Calu3 (cell line): ENCODE results near the gene PCSK6. TPM values are rescaled to one million over a fixed set of nuclear protein-coding genes. Genes with fewer than 3 reads are reported as not detected.

Experiments
- BruUV-seq: library from RNA; stranded (reverse); fragments of 400-500 nt; replicated peaks from 2 replicates; lab custom pipeline; 2021; lab: Mats Ljungman, UMichigan
- CTCF ChIA-PET: fragments of 300-600 bp; sonication (Branson Sonifier 250); formaldehyde crosslinking; loops from one replicate; lab custom pipeline; 2022; ENCODE audit warnings: antibody characterized with exemption; lab: Charles Lee
- DNase-seq: peaks from one replicate; pipeline ENCODE4 v3.0.0; 2022
- H3K27ac Mint-ChIP-seq: one replicate; pipeline ENCODE4 v1.8.0; 2022; ENCODE audit warnings: mixed read lengths; ENCODE audit not compliant: unreplicated experiment
- H3K27me3 Mint-ChIP-seq: one replicate; pipeline ENCODE4 v1.8.0; 2022; ENCODE audit warnings: mixed read lengths; ENCODE audit not compliant: unreplicated experiment
- H3K36me3 Mint-ChIP-seq: one replicate; pipeline ENCODE4 v1.8.0; 2022; ENCODE audit warnings: mild to moderate bottlenecking, moderate library complexity, mixed read lengths; ENCODE audit not compliant: insufficient read depth, unreplicated experiment
- H3K4me1 Mint-ChIP-seq: one replicate; pipeline ENCODE4 v1.8.0; 2022; ENCODE audit warnings: mild to moderate bottlenecking, low read depth, mixed read lengths; ENCODE audit not compliant: unreplicated experiment
- H3K4me3 Mint-ChIP-seq: one replicate; pipeline ENCODE4 v1.8.0; 2022; ENCODE audit warnings: mild to moderate bottlenecking, low read depth, moderate library complexity, mixed read lengths; ENCODE audit not compliant: unreplicated experiment
- H3K9me3 Mint-ChIP-seq: one replicate; pipeline ENCODE4 v1.8.0; 2022; ENCODE audit warnings: low read depth, mixed read lengths; ENCODE audit not compliant: unreplicated experiment
- intact Hi-C: fragments of 100-400 bp; cut with micrococcal nuclease; formaldehyde crosslinking; loops from one replicate; pipeline ENCODE4 v1.10.0; 2022; ENCODE audit not compliant: unreplicated experiment
- total RNA-seq: library from RNA; stranded (reverse); gene quantifications from 2 replicates; pipeline ENCODE4 v1.2.3, GENCODE V29; 2022
- TF ChIP-seq, protein P1 (sequence below): fragments of 200-600 bp; IDR thresholded peaks from one replicate; pipeline ENCODE4 v1.8.0; 2022; ENCODE audit warnings: antibody characterized with exemption; ENCODE audit not compliant: unreplicated experiment

Gene PCSK6
- total RNA-seq, 1 experiment from 2014 or later, result 5.1 TPM

DNA sequence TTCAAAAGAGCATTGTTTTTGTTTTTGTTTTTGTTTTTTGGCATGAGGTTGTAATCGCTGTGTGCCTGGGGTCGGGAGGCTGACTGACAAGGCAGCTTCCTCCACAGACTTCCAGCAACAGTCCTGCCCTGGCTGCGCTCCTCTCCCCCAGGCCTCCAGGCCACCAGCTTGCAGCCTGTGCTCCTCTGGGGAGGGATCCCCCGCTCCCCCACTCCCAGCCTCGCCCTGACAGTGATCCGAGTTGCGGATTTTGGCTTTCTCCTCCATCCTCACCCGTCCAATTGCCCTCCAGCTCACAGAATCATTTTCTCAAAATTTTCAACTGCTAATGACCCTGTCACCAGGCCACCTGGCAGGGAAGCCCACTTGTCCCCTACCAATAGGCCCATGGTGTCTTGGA lies 36.5 kb upstream of the PCSK6 start:
- Mint-ChIP-seq H3K9me3 (no peaks in the 10 kb centered on the region), H3K4me1 (peaks cover 28% of the 10 kb centered on the region), H3K27me3 (peaks cover 37% of the 10 kb centered on the region), H3K4me3 (no peak overlapping the region), H3K36me3 (no peaks in the 10 kb centered on the region), H3K27ac (no peak overlapping the region)
- no peak for DNase-seq
- no TSS peak for BruUV-seq
- TF ChIP-seq, protein P1, sequence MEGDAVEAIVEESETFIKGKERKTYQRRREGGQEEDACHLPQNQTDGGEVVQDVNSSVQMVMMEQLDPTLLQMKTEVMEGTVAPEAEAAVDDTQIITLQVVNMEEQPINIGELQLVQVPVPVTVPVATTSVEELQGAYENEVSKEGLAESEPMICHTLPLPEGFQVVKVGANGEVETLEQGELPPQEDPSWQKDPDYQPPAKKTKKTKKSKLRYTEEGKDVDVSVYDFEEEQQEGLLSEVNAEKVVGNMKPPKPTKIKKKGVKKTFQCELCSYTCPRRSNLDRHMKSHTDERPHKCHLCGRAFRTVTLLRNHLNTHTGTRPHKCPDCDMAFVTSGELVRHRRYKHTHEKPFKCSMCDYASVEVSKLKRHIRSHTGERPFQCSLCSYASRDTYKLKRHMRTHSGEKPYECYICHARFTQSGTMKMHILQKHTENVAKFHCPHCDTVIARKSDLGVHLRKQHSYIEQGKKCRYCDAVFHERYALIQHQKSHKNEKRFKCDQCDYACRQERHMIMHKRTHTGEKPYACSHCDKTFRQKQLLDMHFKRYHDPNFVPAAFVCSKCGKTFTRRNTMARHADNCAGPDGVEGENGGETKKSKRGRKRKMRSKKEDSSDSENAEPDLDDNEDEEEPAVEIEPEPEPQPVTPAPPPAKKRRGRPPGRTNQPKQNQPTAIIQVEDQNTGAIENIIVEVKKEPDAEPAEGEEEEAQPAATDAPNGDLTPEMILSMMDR, result no peak
- CTCF ChIA-PET, result no interaction called here
- intact Hi-C loops, result no loop called here

DNA sequence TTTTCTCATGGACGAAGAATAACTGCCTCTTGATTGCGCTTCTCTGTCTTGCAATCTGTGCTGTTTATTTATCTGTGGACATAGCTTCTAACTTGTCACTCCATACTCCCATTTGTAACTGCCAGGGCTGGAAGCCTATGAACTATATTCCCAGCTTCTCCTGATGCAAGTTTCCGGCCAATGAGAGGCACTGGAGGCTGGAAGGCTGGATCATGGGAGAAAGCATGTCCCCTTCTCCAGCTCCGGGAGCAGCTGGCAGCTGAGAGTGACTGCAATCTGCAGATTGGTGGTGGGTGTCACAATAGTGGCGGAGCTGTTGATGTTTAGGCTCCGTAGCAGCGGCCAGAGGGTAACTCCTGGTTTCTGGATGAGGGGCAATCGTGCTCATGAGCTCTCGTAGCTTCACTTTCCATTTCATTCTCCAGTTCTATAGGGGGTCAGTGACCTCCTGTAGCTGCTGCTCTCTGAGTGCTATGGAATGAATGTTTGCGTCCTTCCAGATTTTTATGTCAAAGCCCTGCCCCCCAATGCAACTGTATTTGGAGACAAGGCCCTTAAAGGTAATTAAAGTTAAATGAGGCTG lies 35.7 kb upstream of the PCSK6 start:
- intact Hi-C loops, result no loop called here
- H3K4me3 Mint-ChIP-seq, result no peak overlapping the region
- no TSS peak for BruUV-seq
- TF ChIP-seq, protein P1, result no peak
- no peaks in the 10 kb centered on the region for H3K9me3 Mint-ChIP-seq
- no peak overlapping the region for H3K27ac Mint-ChIP-seq
- H3K4me1 Mint-ChIP-seq, result peaks cover 28% of the 10 kb centered on the region
- H3K36me3 Mint-ChIP-seq, result no peaks in the 10 kb centered on the region
- H3K27me3 Mint-ChIP-seq, result peaks cover 42% of the 10 kb centered on the region
- DNase-seq, result no peak
- CTCF ChIA-PET, result no interaction called here

DNA sequence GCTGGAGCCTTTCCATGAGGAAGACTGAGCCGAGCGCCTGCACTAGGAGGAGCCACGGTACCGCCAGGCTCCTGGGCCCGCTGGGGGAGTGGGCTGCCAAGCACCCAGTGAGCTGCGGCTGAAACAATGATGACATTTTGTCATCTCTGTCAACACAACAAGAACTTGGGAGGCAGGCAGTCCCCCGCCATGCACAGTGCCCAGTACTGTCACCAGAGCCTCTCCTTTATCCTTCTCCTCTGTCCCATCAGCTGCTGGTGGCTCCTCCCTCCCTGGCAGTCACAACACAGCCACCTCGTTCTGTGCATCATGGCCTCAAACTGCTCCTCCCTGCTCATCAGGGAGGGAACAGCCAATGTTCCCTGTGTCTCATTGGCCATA lies 34.0 kb upstream of the PCSK6 start:
- Mint-ChIP-seq H3K27ac (no peak overlapping the region), H3K4me3 (no peak overlapping the region), H3K9me3 (peaks cover 6% of the 10 kb centered on the region), H3K36me3 (no peaks in the 10 kb centered on the region), H3K4me1 (peaks cover 18% of the 10 kb centered on the region), H3K27me3 (peaks cover 54% of the 10 kb centered on the region)
- intact Hi-C loops, result no loop called here
- CTCF ChIA-PET, result no interaction called here
- no peak for DNase-seq
- TF ChIP-seq, protein P1, result no peak
- no TSS peak for BruUV-seq

DNA sequence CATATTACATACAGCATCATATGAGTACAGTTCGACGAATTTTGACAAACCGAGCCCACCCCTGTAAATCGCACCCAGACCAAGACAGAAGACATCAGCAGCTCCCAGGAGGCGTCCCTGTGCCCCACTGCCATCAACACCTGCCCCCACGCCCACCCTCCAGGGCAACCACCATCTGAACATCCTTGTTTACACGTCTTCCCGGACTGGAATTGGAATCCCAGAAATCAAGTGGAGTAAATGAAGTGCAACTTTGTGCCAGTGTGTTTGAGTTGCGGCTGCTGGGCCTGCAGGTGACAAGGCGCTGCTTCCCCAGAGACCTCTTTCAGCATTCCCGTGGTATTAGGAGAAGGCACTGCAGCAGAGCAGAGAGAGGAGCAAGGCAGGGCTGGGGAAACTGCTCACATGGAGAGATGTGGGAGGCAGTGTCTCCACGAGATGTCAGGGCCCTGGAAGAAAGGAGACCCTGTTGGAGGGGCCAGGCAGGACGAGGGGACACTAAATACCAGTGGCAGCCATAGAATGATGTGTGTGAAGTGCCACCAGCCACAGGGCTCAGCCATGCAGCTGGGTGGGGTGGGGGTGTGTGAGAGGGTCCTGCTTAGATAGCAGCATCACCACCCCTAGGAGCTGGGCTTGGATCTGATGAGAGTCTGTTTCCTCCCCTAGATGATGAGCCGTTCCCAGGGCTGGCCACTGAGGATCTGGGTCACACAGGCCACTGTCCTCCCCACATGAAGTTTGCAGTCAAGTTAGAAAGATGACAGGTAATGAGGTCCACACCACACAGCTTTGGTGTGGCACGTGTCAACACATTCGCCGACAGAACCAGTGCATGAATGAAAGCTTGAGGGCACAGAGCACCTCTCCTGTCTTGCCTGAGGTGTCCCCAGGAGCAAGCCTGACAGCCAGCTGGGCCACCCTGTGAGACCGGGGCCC lies 33.4 kb upstream of the PCSK6 start:
- BruUV-seq, result no TSS peak
- Mint-ChIP-seq H3K27ac (no peak overlapping the region), H3K4me3 (no peak overlapping the region), H3K36me3 (no peaks in the 10 kb centered on the region), H3K9me3 (peaks cover 11% of the 10 kb centered on the region), H3K4me1 (peaks cover 12% of the 10 kb centered on the region), H3K27me3 (peaks cover 54% of the 10 kb centered on the region)
- CTCF ChIA-PET, result no interaction called here
- DNase-seq, result no peak
- intact Hi-C loops, result no loop called here
- TF ChIP-seq, protein P1, result no peak
